Posterior vena cava (tissue), 2 donors: ENCODE data around the gene DCN. TPM values are rescaled to one million over a fixed set of nuclear protein-coding genes. Genes with fewer than 3 reads are reported as not detected.

Experiments
- total RNA-seq, 2 donors: library from RNA; stranded (reverse); fragmentation: NEBNext Ultra II Directional; extraction: Animal tissue kit (Norgen Biotek cat#: 25700); gene quantifications; one replicate each; pipeline ENCODE4 v1.2.1, GENCODE V29; 2021
- donor health status: DM: yes; HTN: yes; CAD: no.
- donor health status: DM: yes; HTN: yes; CAD: no.

DCN gene
- total RNA-seq, 2 donors from 2014 or later, result 1,461 to 2,897 TPM

Other genes with a start within 250 kb of the DCN start
- not detected for gene CCER1, start 227.6 kb downstream of the DCN start, total RNA-seq
- not detected for gene EPYC, start 177.8 kb downstream of the DCN start, total RNA-seq
- not detected for gene KERA, start 124.8 kb downstream of the DCN start, total RNA-seq
- 100 to 1,000 TPM; 361 to 654 TPM for gene LUM, start 71.3 kb downstream of the DCN start, total RNA-seq